NCI-H2227 treated with DMSO at 0.1 percent for 48 hours (cell line): ENCODE data around the gene ZNF573.

Experiments used
- DNase-seq: peaks from one replicate; lab custom pipeline; 2025; lab: John Stamatoyannopoulos, UW

ZNF573 gene

GRCh38 chr19:37695144-37695899 is 84.1 kb downstream of the ZNF573 start:
- no peak for DNase-seq

DNA sequence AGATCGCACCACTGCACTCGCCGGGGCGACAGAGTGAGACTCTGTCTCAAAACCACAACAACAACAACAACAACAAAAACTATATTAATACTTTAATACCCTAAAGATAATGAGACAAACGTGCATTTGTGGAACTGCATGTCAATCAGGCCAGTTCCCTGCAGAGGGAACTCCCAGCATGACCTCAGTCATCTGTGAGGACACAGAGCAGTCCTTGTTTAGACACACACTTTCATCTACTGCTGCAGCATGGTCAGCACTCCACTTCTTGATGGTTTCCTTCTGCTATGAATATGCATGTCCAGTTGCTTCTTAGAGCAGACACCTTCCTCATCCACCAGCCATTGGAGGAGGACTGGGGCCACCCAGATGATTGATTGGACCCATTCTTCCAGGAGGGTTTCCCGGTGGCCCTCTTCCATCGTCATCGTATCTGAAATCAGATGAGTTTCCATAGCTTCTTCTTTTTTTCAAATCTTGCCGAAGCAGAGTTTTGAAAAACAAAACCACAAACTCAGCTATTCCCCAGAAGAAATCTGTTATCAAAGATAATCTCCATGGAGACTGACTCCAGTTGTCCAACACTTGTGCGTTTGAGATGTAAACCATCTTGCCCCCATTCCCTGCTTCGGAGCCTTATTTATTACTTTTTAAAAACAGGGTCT is 86.3 kb downstream of the ZNF573 start:
- DNase-seq, result no peak

DNA sequence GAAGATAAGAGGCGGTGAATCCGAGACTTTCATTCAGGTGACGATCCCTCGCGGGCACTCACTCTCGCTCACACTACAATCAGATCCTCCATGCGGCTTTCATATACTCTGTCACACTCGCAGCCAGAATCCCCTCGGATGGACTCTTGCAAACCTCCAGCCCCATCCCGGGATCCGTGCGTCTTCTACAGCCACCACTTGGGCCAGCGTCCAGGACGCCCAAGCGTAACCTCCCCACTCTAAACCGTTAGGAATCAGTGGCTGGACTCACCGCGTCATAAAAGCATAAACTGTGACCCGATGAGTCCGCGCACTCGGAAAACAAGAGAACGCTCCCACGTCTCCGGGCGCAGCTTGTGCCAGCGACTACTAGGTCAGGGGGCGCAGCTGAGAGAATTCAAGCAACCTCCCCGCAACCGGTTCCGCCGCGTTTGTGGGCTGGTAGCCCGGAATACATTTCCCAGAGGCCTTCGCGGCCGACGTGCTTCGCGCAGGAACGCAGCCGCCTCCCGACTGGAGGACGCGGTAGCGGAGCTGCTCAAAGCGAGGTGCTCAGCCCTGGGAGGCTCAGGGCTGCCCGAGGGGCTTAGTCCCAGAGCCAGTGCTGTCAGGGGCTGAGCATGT is 87.4 kb downstream of the ZNF573 start:
- peak; percentile 86 for DNase-seq
